GM12878 (cell line): Measurements from ENCODE around the gene CCNB3. TPM values are rescaled to one million over a fixed set of nuclear protein-coding genes. Genes with fewer than 3 reads are reported as not detected.

ENCODE experiments used
- ATAC-seq: fragments of 200-7000 bp; cut with Tn5 transposase; 3 replicates; pipeline ENCODE4 v1.9.1; 2020; ENCODE audit warnings: mild to moderate bottlenecking, moderate library complexity
- BruUV-seq: library from RNA; stranded (reverse); fragments of 400-500 nt; replicated peaks from 2 replicates; lab custom pipeline; 2021; lab: Mats Ljungman, UMichigan
- CTCF ChIA-PET: fragments of 300-600 bp; sonication (Branson Sonifier 250); formaldehyde crosslinking; extraction: SDS; loops from one replicate; lab custom pipeline; 2021; ENCODE audit warnings: inconsistent platforms; lab: Yijun Ruan, JAX
- POLR2A ChIA-PET: fragments of 350-600 bp; formaldehyde crosslinking; extraction: SDS; loops from one replicate; lab custom pipeline; 2021; ENCODE audit warnings: inconsistent platforms; lab: Charles Lee
- RAD21 ChIA-PET: fragments of 300-600 bp; sonication (Branson Sonifier 250); formaldehyde crosslinking; loops from one replicate; lab custom pipeline; 2023; ENCODE audit warnings: antibody characterized with exemption; ENCODE audit not compliant: unreplicated experiment; lab: Charles Lee
- SMC1A ChIA-PET: fragments of 300-600 bp; sonication (Branson Sonifier 250); formaldehyde crosslinking; loops from one replicate; lab custom pipeline; 2023; ENCODE audit not compliant: unreplicated experiment, uncharacterized antibody; lab: Charles Lee
- DNase-seq: peaks from one replicate; pipeline ENCODE4 v3.0.0-alpha.2; 2011; ENCODE audit warnings: low read depth, low spot score
- FAIRE-seq: peaks from 3 replicates; lab custom pipeline; 2011; peaks lifted over from hg19 to GRCh38; lab: Jason Lieb, UNC
- H2AFZ ChIP-seq: 2 replicates; pipeline ENCODE4 v1.6.0; 2011; ENCODE audit warnings: low read depth, low read length, control low read depth; ENCODE audit not compliant: control insufficient read depth
- H3K27ac ChIP-seq: 2 replicates; pipeline ENCODE4 v1.5.1; 2011; ENCODE audit warnings: control low read depth; ENCODE audit not compliant: control insufficient read depth, insufficient read depth
- H3K27me3 ChIP-seq, 2 experiments: replicated peaks in 1 of 2; 2 replicates each; pipeline versions ENCODE4 v1.6.0 to v1.6.1; 2011; ENCODE audit warnings: low read length in 1 of 2; ENCODE audit not compliant: control insufficient read depth in 2 of 2, insufficient read depth in 2 of 2
- H3K36me3 ChIP-seq, 2 experiments: 2 replicates each; pipeline ENCODE4 v1.5.1; 2011; ENCODE audit warnings: low read length in 1 of 2; ENCODE audit not compliant: control insufficient read depth in 2 of 2, insufficient read depth in 2 of 2
- H3K4me1 ChIP-seq: 2 replicates; pipeline ENCODE4 v1.6.1; 2011; ENCODE audit warnings: mild to moderate bottlenecking, low read length, moderate library complexity, mixed read lengths; ENCODE audit not compliant: control insufficient read depth, insufficient read depth
- H3K4me2 ChIP-seq: 2 replicates; pipeline ENCODE4 v1.6.0; 2011; ENCODE audit warnings: control low read depth; ENCODE audit not compliant: control insufficient read depth, insufficient read depth
- H3K4me3 ChIP-seq: fragments of 200-600 bp; sonication (generic); 2 replicates; pipeline ENCODE4 v1.5.1; 2016
- H3K79me2 ChIP-seq: 2 replicates; pipeline ENCODE4 v1.6.0; 2011; ENCODE audit warnings: low read length; ENCODE audit not compliant: control insufficient read depth, insufficient read depth
- H3K9ac ChIP-seq: 2 replicates; pipeline ENCODE4 v1.8.0; 2011; ENCODE audit warnings: low read length, control low read depth, mixed read lengths; ENCODE audit not compliant: control insufficient read depth, insufficient read depth
- H3K9me3 ChIP-seq: replicated peaks from 3 replicates; pipeline ENCODE4 v1.5.1; 2011; ENCODE audit warnings: mild to moderate bottlenecking, low read length; ENCODE audit not compliant: control insufficient read depth, insufficient read depth
- H4K20me1 ChIP-seq: 2 replicates; pipeline ENCODE4 v1.6.0; 2011; ENCODE audit not compliant: control insufficient read depth, insufficient read depth
- CBX5 ChIP-seq: sonication (generic); IDR thresholded peaks from 2 replicates; pipeline ENCODE4 v1.6.1; 2016; ENCODE audit warnings: low read depth, moderate library complexity, mild to moderate bottlenecking, inconsistent platforms
- CHD4 ChIP-seq: fragments of 200-600 bp; sonication (generic); IDR thresholded peaks from 2 replicates; pipeline ENCODE4 v1.6.1; 2016; ENCODE audit warnings: mild to moderate bottlenecking
- CREM ChIP-seq: IDR thresholded peaks from 2 replicates; pipeline ENCODE4 v1.6.1; 2014; ENCODE audit warnings: antibody characterized with exemption, low read depth
- MYB ChIP-seq: fragments of 150-350 bp; IDR thresholded peaks from 2 replicates; pipeline ENCODE4 v1.6.1; 2014; ENCODE audit warnings: mild to moderate bottlenecking, low read depth, low read length, borderline replicate concordance
- NFYA ChIP-seq: IDR thresholded peaks from 2 replicates; pipeline ENCODE4 v1.6.1; 2011; ENCODE audit warnings: low read depth, mild to moderate bottlenecking, low read length, improper control_type of control experiment, borderline replicate concordance
- RAD21 ChIP-seq: IDR thresholded peaks from 2 replicates; pipeline ENCODE4 v1.6.1; 2011; ENCODE audit warnings: mild to moderate bottlenecking, low read depth, low read length, moderate library complexity; ENCODE audit not compliant: insufficient read depth
- ZNF207 ChIP-seq: fragments of 450-650 bp; IDR thresholded peaks from 2 replicates; pipeline ENCODE4 v1.6.1; 2014; ENCODE audit warnings: antibody characterized with exemption, mild to moderate bottlenecking, borderline replicate concordance
- WGBS: methylation state at CpG from one replicate; pipeline ENCODE4 v1.1.6; 2016; ENCODE audit warnings: low lambda C conversion rate; ENCODE audit not compliant: insufficient replicate concordance, insufficient coverage; ENCODE audit errors: missing lambda C conversion rate; 5-methylcytosine and 5-hydroxymethylcytosine counted together
- in situ Hi-C: fragments of 300-500 bp; cut with MboI; formaldehyde crosslinking; loops from 9 replicates; pipeline ENCODE4 v1.14.3; 2018; ENCODE audit warnings: mixed read lengths
- intact Hi-C: fragments of 100-400 bp; cut with micrococcal nuclease; formaldehyde crosslinking; loops from one replicate; pipeline ENCODE4 v1.14.2; 2022; ENCODE audit not compliant: unreplicated experiment
- polyA plus RNA-seq, 11 experiments: library from polyadenylated mRNA; depleted of rRNA in 4 of 11; unstranded in 6 of 11; stranded (reverse) in 5 of 11; fragments of >200 nt; fragmentation: Nextera tagmentation in 4 of 11; fragmentation: Illumina TruSeq in 1 of 11; extraction: Ambion mirVana in 4 of 11; extraction: Trizol in 1 of 11; gene quantifications; 1 replicate in 1 of 11; 2 replicates in 10 of 11; pipeline versions ENCODE4 v1.2.1 to v1.2.3, GENCODE V29; 2011 to 2016; ENCODE audit warnings: inconsistent platforms in 2 of 11, missing spikeins in 2 of 11, low read depth in 1 of 11
- small RNA-seq: library from RNA; depleted of rRNA; stranded (forward); fragments of <200 nt; gene quantifications from one replicate; pipeline ENCODE3, GENCODE V24; 2014
- total RNA-seq, 4 experiments: library from RNA; depleted of rRNA in 3 of 4; stranded (reverse); fragments of >200 nt in 3 of 4; fragmentation: Illumina TruSeq in 1 of 4; extraction: Trizol in 1 of 4; gene quantifications; 2 replicates each; pipeline versions ENCODE4 v1.2.1 to v1.2.3, GENCODE V29; 2013 to 2021
- TF ChIP-seq, protein P1 (sequence below): fragments of 450-650 bp; conservative IDR thresholded peaks from 2 replicates; pipeline ENCODE4 v1.6.1; 2017; ENCODE audit warnings: mild to moderate bottlenecking, moderate library complexity

The CCNB3 gene
- total and polyA plus RNA-seq, 10 of the 15 experiments (the other 5 are each of a cell fraction or from before 2014, with no cell fraction given): 0.09 to 0.49 (median 0.16) TPM; not detected in 3

- TF ChIP-seq NFYA (no peak), MYB (no peak)
Observed at GRCh38 chrX:50386520-50386919, 182.0 kb downstream of the CCNB3 start (continued).

DNA sequence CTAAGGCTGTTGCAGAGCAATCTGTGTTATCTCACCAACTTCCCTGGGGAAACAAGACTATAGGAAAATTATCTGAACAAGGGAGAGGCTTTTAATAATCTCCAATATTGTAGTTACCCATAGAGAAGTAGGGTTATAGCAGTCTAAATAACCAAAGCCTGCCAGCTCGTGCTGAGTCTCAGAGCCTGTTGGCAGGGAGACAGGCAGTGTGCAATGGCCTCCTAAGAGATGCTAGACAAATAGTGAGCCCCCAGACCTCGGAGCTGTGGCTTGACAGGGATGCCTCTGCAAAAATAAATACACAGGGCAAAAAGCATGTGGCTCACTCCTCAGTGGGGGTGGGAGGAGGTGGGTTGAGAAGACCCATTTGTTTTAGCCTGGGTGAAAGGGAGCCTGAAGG, 189.3 kb downstream of the CCNB3 start:
- intact Hi-C loops (no loop called here), in situ Hi-C loops (no loop called here)
- Histone ChIP-seq H3K27me3 (no peaks in the 10 kb centered on the region), H3K36me3 (no peaks in the 10 kb centered on the region), H3K27ac (no peak overlapping the region), H3K4me2 (no peak overlapping the region), H3K9ac (no peak overlapping the region), H4K20me1 (no peaks in the 10 kb centered on the region), H3K4me3 (no peak overlapping the region), H2AFZ (no peak overlapping the region), H3K9me3 (no peaks in the 10 kb centered on the region; the same call in 2 of the 3 replicates), H3K79me2 (no peaks in the 10 kb centered on the region), H3K4me1 (no peaks in the 10 kb centered on the region)
- no peak for DNase-seq
- SMC1A ChIA-PET: no interaction called here
- CTCF ChIA-PET: no interaction called here
- POLR2A ChIA-PET: no interaction called here
- no TSS peak for BruUV-seq
- 3% methylated on average over 2 of the region's 2 CpGs for WGBS
- no peak for FAIRE-seq
- ATAC-seq: no peak
- TF ChIP-seq CBX5 (no peak), CREM (no peak), RAD21 (no peak), CHD4 (no peak), ZNF207 (no peak)
- TF ChIP-seq, protein P1, sequence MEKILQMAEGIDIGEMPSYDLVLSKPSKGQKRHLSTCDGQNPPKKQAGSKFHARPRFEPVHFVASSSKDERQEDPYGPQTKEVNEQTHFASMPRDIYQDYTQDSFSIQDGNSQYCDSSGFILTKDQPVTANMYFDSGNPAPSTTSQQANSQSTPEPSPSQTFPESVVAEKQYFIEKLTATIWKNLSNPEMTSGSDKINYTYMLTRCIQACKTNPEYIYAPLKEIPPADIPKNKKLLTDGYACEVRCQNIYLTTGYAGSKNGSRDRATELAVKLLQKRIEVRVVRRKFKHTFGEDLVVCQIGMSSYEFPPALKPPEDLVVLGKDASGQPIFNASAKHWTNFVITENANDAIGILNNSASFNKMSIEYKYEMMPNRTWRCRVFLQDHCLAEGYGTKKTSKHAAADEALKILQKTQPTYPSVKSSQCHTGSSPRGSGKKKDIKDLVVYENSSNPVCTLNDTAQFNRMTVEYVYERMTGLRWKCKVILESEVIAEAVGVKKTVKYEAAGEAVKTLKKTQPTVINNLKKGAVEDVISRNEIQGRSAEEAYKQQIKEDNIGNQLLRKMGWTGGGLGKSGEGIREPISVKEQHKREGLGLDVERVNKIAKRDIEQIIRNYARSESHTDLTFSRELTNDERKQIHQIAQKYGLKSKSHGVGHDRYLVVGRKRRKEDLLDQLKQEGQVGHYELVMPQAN: no peak
- RAD21 ChIA-PET: interaction anchor here (0.5 kb wide), 1 partner anchor 391 kb away, joined by 3 read pairs; no protein-coding TSS in a partner anchor

Small RNAs within 50 kb of the gene (small RNA-seq; reads per million reads assigned to genes)
- gene PYY3: not detected
- not detected for gene RF00019

Other genes starting within 250 kb of the CCNB3 start
- not detected in 2 replicates for gene AKAP4, start 3.8 kb upstream of the CCNB3 start, total RNA-seq (2014; rRNA removed)
- not detected in 2 replicates for gene AKAP4, start 3.8 kb upstream of the CCNB3 start, total RNA-seq (2014; rRNA removed; fragmentation: Illumina TruSeq; extraction: Trizol)
- not detected in 2 replicates for gene AKAP4, start 3.8 kb upstream of the CCNB3 start, total RNA-seq (2021)
- not detected in 2 replicates for gene AKAP4, start 3.8 kb upstream of the CCNB3 start, polyA plus RNA-seq (2011; rRNA removed)
- gene AKAP4, start 3.8 kb upstream of the CCNB3 start, polyA plus RNA-seq (2014; fragmentation: Illumina TruSeq; extraction: Trizol): not detected in 2 replicates
- not detected for gene AKAP4, start 3.8 kb upstream of the CCNB3 start, polyA plus RNA-seq (2014; fragmentation: Nextera tagmentation; extraction: Ambion mirVana)
- gene AKAP4, start 3.8 kb upstream of the CCNB3 start, polyA plus RNA-seq (2014; rRNA removed): not detected in 2 replicates
- not detected for gene AKAP4, start 3.8 kb upstream of the CCNB3 start, polyA plus RNA-seq (2016; fragmentation: Nextera tagmentation; extraction: Ambion mirVana)